A204.1 (cell line): ENCODE data around the gene TAF9.
"Not testable (repeated sequence)": the region's sequence is repeated elsewhere in the genome, so short reads cannot be mapped to it uniquely, and the experiment has no call there.

Experiments used
- FAIRE-seq: peaks from 2 replicates; lab custom pipeline; 2012; peaks lifted over from hg19 to GRCh38; lab: Jason Lieb, UNC

Gene TAF9, protein sequence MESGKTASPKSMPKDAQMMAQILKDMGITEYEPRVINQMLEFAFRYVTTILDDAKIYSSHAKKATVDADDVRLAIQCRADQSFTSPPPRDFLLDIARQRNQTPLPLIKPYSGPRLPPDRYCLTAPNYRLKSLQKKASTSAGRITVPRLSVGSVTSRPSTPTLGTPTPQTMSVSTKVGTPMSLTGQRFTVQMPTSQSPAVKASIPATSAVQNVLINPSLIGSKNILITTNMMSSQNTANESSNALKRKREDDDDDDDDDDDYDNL

DNA sequence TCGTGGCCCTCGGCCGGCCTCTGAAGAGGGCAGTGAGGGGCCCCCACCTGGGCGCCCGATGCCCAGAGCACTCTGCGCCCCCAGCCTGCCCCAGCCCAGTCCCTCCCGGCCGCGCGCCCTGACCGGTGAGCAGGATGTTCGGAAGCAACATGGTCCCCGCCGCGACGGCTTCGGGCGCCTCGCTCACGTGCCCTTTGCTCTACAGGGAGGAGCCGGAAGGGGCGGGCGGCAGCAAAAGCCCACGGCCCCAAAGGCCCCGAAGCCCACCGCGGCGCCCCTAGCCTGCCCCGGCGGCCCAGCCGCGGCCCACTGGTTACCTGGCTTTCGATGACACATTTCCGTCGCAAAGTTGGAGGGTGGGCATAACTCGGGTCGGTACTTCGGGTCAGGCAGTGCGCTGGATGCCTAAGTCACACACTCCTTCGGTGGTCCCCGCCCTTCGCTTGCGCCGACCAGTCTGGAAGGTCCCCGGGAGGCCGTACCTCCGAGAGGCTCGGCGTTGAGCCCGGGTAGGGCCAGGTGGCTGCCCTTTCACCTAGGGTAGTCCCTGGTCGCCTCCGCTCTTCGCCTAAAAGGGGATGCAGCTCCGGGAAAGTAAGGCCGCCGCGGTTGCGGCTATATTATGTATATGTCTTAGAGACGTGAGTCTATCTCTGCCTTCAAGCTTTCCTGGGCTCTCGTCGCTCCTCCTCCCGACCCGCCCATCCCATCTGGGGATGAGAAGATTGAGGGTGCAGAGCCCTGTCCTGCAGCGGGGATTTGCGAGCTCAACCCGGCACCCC, at the start of gene TAF9, which contains the start of the genes AK6 and RAD17:
TAF9 (minus strand) TSS at position 181 of the 782 bp plus-strand sequence. CDS start 3,783 bp downstream, outside the sequence.
AK6 (minus strand) TSS at position 181 of the 782 bp plus-strand sequence; CDS start at position 151, 30 bp downstream.
RAD17 (plus strand) TSS at position 479 of the 782 bp plus-strand sequence. CDS start 2,391 bp downstream, outside the sequence.
- no peak for FAIRE-seq

DNA sequence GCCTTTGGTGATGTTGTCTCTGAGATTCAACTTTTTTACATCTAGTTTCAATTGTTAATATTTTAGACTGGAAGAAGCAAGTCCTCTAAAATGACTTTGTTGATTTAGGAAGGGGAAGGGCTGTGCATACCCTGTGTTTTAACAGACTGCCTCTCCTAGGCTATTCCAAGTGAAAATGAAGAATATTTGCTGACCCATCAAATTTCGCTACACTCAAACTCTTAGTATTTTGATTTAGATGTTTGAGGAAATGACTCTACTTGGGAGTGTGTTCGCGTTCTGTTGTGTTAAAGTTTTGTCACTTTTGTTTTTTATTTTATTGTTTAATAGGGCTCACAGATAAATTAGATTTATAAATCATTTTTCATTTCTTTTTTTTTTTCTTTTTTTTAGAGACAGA, 49.2 kb upstream of the TAF9 start:
- no peak for FAIRE-seq

DNA sequence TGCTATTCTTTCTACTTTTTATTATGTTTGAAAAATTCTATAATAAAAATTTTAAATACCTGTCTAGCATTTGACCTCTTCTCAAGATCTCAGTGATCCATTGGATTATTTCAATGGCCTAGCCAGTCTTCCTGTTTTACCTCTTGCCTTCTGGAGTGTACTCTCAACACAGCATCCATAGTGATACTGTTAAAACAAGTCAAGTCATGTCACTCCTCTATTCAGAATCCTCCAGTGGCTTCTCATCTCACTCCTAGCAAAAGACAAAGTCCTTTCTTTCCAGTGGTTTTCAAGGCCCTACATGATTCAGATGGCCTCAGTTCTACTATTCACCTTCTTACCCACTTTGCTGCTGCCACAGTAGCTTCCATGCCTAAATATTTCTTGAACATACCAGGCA, 47.4 kb upstream of the TAF9 start:
- FAIRE-seq, result no peak

DNA sequence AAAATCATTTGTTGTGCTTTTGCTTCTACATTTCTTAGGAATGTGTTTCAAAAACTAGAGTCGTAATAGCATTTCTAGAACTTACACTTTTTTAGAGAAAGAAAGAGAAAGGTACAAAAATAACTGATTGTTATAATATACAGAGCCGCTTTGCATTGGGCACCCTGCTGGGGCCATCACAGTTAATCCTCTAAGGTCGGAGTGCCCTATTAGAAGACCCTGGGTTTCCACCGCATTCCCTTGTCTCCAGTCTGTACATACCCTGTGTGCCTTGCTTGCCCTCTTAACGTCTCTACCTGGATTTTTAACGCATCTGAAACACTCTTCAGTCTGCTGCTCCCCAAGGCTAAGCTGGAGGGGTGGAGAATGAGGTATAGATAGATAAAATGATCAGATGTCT, 46.9 kb upstream of the TAF9 start:
- FAIRE-seq, result no peak

DNA sequence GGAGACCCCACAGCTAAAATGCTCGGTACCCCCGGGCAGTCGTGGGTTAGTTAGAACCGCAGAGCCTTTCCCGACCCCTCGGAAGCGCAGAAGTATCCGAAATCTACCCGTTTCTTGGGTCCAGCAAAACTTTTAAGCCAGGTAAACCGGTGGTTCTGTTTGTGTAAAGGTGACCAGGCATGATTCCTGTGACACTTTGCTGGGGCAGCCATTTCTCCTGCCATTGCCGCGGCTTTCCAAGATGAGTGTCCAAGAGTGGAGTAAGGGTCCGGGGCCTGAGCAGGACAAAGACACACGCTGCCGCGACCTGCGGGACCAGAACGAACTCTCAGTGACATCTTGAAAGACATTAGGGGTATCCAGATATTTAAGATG, 46.3 kb upstream of the TAF9 start:
- no peak for FAIRE-seq

DNA sequence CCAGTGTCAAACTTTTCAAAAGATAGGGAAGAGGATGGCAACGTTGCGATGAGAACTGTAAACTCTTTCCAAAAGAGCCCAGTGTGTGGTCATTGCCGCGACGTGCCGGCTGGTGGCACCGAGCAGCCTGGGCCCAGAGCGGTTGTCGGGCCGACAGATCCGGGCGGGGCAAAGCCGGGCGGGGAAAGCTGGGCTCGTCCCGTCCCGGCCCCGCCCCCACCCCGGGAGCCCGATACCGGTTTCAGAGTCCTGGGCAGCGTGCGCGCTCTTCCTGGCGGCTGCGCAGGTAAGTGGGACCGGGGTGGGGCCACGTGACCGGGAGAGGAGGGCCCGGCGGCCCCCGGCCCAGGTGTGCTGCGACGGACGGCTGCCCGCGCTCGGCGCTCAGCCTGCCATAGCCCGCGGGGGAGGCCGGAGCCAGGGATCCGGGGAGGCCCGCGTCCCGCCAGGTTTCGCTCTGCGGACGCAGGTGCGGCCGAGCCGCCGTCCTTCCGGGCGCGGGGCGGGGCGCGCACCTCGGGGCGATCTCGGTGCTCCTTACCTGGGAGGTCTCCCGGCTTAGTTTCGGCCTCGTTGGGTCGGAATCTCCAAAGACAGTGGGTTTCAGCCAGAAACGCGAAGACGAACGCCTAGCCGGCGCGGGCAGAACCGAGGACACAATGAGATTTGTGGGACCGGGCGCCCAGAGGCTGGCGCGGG, 45.7 kb upstream of the TAF9 start, which contains the start of gene MARVELD2:
MARVELD2 (plus strand) TSS at position 232 of the 699 bp plus-strand sequence. CDS start 4,270 bp downstream, outside the sequence.
- no peak for FAIRE-seq

DNA sequence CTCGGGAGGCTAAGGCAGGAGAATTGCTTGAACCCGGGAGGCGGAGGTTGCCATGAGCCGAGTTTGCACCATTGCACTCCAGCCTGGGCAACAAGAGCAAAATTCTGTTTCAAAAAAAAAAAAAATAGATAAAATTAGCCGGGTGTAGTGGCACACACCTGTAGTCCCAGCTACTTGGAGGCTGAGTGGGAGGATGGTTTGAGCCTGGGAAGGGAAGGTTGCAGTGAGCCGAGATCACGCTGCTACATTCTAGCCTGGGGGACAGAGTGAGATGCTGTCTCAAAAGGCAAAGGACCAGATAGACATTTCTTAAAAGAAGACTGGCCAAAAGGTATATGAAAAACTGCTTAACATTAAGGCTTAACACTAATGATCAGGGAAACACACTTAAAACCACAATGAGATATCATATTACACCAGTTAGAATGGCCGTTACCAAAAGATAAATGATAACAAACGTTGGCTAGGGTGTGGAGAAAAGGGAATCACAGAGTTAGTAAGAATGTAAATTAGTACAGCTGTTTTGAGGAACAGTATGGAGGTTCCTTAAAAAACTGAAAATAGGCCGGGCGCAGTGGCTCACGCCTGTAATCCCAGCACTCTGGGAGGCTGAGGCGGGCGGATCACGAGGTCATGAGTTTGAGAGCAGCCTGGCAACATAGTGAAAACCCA, 35.5 kb upstream of the TAF9 start:
- no peak for FAIRE-seq

DNA sequence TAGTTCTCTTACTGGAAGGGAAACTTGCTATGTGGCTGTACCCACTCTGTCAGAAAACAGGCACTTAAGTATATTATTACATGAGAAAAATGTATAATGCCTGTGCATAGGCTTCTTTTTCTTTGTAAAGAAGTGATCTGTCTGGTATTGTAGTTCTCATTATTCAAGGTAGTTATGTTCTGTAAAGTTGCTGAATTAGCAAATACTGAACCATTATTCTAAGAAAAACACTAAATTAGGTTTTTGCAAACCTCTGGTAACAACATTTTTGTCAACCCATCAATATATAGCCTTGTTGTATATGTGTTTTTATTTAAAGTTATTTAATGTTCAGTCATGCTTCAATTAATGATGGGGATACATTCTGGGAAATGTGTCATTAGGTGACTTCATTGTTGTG, 9.1 kb upstream of the TAF9 start:
- no peak for FAIRE-seq

DNA sequence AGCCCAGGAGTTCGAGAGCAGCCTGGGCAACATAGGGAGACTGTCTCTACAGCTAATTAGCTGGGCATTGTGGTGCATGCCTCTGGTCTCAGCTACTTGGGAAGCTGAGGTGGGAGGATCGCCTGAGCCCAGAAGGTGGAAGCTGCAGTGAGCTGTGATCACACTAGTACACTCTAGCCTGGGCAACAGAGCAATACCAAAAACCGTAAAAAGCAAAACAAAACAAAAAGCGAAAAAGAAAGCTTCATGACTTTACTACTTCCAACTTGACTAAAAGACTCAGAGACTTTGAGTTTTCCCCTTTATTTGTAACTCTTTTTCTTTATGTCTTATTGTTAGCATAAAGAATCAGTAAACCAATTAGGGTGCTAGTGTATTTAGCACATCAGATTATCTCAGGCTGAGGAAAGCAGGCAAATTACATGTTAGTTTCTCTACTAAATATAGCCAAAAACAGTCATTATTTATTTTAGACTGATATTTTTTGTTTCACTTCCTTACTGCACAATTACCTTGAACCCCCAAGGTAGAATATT, 5.7 kb upstream of the TAF9 start:
- FAIRE-seq, result no peak

DNA sequence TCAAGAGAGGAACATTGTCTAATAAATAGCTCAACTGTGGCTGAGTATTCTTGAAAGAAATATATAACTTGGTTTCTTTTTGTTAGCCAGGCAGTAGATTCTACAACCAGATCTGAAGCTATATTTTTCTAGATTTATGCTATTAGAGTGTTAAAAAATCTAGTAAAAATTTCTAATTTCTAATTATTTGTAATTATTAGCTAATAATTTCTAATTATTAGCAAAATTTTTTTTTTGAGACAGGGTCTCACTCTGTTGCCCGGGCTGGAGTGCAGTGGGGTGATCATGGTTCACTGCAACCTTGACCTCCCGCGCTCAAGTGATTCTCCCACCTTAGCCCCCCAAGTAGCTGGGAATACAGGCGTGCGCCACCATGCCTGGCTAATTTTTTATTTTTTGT, 3.1 kb upstream of the TAF9 start:
- no peak for FAIRE-seq

DNA sequence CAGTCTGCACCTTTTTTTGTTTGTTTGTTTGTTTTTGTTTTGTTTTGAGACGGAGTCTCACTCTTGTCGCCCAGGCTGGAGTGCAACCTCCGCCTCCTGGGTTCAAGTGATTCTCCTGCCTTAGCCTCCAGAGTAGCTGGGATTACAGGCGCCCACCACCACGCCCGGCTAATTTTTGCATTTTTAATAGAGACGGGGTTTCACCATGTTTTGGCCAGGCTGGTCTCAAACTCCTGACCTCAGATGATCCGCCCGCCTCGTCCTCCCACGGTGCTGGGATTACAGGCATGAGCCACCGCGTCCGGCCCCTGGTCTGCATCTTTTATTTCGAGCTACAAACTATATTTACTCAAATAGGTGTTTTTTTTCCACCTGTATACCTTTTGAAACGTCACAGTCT, 1.0 kb upstream of the TAF9 start:
- not testable (repeated sequence) for FAIRE-seq

DNA sequence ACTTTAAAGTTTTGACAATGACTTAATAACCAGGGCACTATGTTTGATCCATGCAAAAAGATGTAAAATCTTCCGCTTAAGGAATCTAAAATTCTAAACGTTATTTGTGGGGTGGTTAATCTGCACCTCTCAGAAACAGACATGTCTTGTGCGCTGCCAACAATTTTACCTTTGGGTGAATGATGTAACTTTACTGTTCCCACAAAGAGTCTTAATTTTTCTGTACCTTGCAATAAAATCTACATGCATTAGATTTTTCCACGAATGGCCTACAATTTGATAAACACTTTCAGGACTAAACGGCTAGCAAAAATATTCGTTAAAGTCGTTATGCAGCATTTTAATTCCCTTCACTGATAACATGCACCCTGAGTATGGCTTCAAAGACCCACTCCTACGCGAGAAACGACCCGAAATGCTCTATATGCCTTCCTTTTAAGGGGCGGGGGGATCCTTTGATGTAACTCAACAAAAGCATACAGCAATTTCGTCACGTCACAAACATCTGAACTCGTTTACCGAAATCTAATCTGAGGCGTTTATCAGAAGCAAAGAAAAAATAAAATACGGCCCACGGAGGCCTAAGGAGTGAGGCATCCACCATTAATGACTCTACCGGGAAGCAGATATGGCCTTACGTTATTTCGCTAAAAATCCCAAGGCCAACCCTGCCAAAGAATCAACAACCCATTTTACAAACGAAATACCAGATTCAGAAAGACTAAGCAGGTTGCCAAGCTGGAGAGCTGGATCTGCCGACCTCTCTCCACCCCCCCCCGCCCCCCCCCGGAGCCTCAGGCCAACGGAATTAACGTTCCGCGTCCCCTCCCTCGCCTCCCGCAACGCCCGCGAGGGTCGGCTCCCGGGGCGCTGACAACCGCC, 621 bp downstream of the TAF9 start:
- peak; percentile 78 for FAIRE-seq

DNA sequence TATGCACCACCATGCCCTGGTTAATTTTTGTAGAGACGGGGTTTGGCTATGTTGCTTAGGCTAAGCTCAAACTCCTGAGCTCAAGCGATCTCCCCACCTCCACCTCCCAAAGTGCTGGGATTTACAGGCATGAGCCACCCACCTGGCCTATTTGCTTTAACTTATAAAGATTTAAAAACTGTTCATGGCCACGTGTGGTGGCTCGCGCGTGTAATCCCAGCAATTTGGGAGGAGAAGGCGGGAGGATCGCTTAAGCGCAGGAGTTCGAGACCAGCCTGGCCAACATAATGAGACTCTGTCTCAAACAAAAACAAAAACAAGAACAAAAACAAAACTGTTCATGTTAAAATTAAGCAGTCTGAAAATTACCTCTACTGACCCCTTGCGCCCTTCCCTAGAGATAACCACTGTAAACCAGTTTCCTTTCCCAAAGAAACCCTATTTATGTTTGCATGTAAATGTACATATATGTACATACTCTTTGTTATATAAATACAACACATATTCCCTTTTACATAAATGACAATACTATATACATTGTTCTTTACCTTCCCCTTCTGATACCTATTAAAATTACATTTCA, 1.5 kb downstream of the TAF9 start:
- peak; percentile 79 for FAIRE-seq

DNA sequence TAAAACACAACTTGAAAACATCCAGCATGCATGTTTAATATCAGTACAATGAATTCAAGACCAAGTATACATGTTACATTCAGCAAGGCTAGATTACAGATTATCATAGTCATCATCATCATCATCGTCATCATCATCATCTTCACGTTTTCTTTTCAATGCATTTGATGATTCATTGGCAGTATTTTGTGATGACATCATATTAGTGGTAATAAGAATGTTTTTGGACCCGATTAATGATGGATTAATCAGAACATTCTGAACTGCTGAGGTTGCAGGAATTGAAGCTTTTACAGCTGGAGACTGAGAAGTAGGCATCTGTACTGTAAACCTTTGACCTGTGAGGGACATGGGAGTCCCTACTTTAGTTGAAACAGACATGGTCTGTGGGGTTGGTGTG, 4.5 kb downstream of the TAF9 start:
- no peak for FAIRE-seq

DNA sequence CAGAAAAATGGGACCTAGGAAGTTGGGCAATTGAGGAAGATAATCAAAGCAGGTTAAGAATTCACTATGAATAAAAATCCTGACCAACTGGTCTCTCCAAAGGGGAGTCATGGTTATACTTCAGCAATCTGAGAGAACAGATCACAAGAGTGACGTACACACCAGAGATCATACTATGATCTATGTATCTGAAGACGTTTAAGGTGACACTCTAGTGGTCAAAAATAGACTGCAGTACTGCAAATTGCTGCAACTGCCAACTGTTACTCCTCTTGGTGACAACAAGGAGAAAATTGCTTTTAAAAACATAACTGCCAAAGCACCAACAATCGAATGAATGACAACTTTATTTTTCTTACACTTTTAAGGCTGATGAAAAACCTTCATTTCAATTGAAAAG, 4.9 kb downstream of the TAF9 start:
- FAIRE-seq, result no peak

DNA sequence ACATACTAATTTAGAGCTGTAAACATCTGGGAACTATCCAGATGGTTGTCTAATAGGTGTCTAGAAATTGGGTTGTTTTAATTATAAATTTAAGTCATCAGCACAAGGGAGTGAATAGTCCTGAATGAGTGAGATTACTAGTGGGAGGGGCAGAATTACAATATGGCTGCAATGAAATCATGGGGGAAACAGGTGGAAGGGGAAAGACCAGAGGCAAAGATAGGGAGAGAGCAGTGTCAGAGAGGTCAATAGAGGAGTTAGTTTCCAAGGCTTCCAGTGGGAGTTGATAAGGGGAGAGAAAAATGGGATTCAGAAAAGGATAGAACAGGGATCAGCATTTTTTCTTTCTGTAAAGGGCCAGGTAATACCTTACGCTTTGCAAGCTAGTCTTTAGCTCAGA, 8.9 kb downstream of the TAF9 start:
- no peak for FAIRE-seq

DNA sequence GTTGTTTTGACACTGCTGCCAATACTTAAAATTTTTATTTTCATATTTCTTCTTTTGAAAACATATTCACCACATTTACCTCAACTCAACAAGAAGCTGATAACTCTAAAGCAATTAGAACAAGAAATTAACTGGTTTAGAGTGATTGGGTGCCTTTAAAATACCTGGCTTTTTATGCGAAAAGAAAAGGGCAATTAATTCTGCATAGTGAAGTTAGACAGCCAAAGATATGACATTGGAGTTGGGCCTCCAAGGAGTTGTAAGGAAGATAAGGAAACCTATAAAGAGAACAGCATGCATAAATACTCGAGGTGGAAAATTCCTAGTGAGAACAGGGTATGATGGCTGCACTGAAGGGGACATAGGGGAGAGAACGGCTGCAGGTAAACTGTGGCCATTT, 9.6 kb downstream of the TAF9 start:
- no peak for FAIRE-seq

DNA sequence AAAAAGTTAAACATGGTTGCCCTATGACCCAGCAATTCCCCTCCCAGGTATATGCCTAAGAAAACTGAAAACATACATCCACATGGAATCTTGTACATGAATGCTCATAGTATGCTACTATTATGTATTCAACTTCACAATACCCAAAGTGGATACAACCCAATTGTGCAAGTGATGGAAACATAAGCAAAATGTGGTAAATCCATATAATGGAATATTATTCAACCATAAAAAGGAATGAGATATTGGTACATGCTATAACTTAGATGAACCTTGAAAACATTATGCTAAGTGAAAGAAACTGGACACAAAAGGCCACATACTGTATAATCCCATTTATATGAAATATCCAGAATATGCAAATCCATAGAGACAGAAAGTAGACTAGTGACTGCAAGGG, 18.7 kb downstream of the TAF9 start:
- FAIRE-seq, result peak; percentile 37

DNA sequence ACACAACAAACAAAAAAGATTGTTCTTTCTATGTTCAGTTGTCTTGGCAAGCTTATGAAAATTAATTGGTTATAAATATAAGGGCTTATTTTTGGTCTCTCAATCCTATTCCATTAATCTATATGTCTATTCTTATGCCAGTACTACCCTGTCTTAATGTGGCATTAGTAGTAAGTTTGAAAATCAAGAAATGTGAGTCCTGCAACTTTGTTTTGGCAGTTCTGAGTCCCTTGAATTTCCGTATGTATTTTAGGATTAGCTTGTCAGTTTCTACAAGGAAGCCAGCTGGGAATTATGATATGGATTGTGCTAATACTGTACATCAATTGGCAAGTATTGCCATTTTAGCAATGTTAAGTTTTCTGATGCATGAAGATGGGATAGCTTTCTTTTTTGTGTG, 26.2 kb downstream of the TAF9 start:
- no peak for FAIRE-seq

DNA sequence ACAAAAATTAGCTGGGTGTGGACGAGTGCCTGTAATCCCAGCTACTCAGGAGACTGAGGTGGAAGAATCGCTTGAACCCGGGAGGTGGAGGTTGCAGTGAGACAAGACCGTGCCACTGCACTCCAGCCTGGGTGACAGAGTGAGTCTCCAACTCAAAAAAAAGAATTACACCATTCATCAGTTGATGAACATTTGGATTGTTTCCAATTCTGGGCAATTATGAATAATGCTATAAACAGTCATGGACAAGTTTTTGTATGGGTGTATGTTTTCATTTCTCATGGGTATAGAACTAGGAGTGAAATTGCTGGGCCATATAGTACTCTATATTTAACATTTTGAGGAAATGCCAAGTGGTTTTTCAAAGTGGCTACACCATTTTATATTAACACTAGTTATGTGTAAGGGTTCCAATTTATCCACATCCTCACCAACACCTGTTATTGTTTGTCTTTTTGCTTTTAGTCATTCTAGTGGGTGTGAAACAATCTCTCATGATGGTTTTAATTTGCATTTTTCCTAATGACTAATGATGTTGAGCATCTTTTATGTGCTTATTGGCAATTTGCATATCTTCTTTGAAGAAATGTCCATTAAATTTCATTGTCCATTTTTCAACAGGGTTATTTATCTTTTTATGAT, 27.7 kb downstream of the TAF9 start:
- FAIRE-seq, result no peak
